Measurements from ENCODE around the gene TTN.

TTN gene

DNA sequence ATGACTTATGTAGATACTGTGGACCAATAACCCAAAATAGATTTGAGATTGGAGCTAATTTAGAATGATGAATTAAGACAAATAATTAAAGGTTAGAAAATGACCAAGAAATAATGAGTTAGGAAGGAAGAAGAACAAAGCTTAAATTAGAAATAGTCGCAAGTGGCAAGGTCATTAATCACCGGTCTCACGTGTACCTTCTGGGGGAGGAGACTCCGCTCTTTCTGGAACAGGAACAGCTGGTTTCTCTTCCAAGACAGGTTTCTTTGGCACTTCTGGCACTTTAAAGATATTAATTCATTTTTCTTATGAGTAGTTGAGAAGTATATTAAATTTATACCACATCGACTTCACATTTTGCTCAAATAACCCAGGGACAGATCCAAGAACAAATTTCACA, 156.7 kb downstream of the TTN start:
- Histone ChIP-seq H3K27me3 (ENCODE audit: control insufficient read depth in 1 of 2, insufficient read depth in 2 of 2, low read length in 2 of 2) (no peaks in the 10 kb centered on the region), H3K9me3 (ENCODE audit: low read length) (no peaks in the 10 kb centered on the region), H3K4me3 (ENCODE audit: low read depth in 1 of 2, low read length in 2 of 2) (no peak overlapping the region), H3K36me3 (ENCODE audit: insufficient read depth, low read length) (no peaks in the 10 kb centered on the region), H3K9ac (ENCODE audit: low read length) (no peak overlapping the region), H3K4me1 (ENCODE audit: insufficient read depth, low read length) (no peaks in the 10 kb centered on the region), H3K27ac (ENCODE audit: low read depth, low read length) (no peak overlapping the region)

DNA sequence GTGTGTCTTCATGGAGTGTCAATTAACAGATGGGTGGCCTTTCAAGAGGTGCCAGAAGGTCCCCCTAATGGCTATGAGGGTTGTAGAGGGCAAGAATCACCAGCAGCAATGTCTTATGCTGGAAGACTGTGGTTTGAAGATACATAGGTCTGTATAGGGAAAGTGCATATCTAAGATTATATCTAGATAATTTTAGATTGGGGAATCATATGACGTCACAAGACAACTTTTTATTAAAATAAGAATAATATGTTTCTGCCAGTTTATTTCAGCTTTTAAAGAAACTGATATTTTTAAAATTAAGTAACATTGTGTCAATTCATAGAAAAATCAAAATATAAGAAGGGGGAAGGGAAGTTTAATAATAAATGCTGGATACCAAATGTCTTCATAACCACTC, 162.3 kb downstream of the TTN start:
- Histone ChIP-seq H3K27me3 (ENCODE audit: control insufficient read depth in 1 of 2, insufficient read depth in 2 of 2, low read length in 2 of 2) (no peaks in the 10 kb centered on the region), H3K9me3 (ENCODE audit: low read length) (no peaks in the 10 kb centered on the region), H3K9ac (ENCODE audit: low read length) (no peak overlapping the region), H3K4me3 (ENCODE audit: low read depth in 1 of 2, low read length in 2 of 2) (no peak overlapping the region), H3K36me3 (ENCODE audit: insufficient read depth, low read length) (no peaks in the 10 kb centered on the region), H3K4me1 (ENCODE audit: insufficient read depth, low read length) (no peaks in the 10 kb centered on the region), H3K27ac (ENCODE audit: low read depth, low read length) (no peak overlapping the region)

DNA sequence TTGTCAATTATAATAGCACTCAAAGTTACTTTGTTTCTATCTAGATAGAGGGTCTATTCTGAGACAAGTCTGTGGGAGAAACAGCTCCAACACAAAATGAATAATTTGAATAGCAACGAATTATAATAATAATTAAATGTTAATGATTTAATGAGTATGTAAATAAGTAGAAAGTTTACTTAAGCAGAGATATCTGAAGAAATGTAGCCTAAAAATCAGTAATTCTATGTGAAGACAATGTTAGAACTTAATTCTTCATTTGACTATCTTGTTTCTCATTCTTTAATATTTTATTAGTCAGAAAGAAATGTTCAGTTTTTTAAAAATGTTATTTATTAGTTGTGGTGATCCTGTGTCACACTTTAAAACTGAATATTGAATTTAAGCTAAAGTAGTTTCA, 165.7 kb downstream of the TTN start:
- H3K4me1 ChIP-seq (ENCODE audit: insufficient read depth, low read length): no peaks in the 10 kb centered on the region
- no peaks in the 10 kb centered on the region for H3K9me3 ChIP-seq (ENCODE audit: low read length)
- no peak overlapping the region for H3K9ac ChIP-seq (ENCODE audit: low read length)
- H3K27ac ChIP-seq (ENCODE audit: low read depth, low read length): no peak overlapping the region
- no peaks in the 10 kb centered on the region for H3K36me3 ChIP-seq (ENCODE audit: insufficient read depth, low read length)
- H3K4me3 ChIP-seq (ENCODE audit: low read depth in 1 of 2, low read length in 2 of 2): no peak overlapping the region
- H3K27me3 ChIP-seq (ENCODE audit: control insufficient read depth in 1 of 2, insufficient read depth in 2 of 2, low read length in 2 of 2): no peaks in the 10 kb centered on the region

DNA sequence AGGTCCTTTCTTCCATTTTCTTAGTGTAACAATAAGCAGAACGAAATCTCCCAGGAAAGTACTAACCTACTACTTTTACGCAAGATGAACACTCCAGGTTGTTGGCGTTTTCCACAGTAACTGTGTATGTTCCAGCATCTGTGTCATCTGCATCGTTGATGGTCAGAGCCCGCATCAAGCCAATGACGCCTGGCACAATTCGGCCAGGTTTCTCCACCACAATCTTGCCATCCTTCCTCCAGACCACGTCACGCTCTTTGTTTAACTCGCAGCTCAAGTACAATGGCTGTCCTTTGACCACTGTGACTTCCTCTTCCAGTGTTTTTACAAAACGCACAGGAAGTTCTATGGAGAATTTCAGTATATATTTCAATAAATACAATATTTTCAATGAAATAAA, 171.3 kb downstream of the TTN start:
- Histone ChIP-seq H3K27ac (ENCODE audit: low read depth, low read length) (no peak overlapping the region), H3K27me3 (ENCODE audit: control insufficient read depth in 1 of 2, insufficient read depth in 2 of 2, low read length in 2 of 2) (no peaks in the 10 kb centered on the region)

DNA sequence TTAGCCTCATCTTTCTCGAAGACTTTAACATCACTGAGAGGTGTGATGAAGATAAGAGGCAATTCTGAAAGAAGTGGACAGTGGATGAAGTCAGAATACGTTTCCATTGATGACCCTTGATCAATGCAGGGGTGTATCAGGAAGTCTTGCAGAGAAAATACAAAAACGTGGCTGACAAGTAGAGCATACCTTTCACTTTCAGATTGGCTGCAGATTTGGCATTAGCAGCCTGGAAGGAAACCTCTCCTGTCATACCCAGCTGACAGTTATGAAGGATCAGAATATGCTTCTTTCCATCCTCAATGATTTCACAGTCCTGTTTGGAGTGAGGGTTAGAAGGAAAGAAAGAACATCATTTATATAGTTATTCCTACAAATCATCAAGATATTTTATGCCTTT, 174.5 kb downstream of the TTN start:
- H3K9me3 ChIP-seq (ENCODE audit: low read length): no peaks in the 10 kb centered on the region
- H3K27me3 ChIP-seq (ENCODE audit: control insufficient read depth in 1 of 2, insufficient read depth in 2 of 2, low read length in 2 of 2): no peaks in the 10 kb centered on the region
- H3K27ac ChIP-seq (ENCODE audit: low read depth, low read length): no peak overlapping the region
- H3K9ac ChIP-seq (ENCODE audit: low read length): no peak overlapping the region
- no peak overlapping the region for H3K4me3 ChIP-seq (ENCODE audit: low read depth in 1 of 2, low read length in 2 of 2)
- H3K4me1 ChIP-seq (ENCODE audit: insufficient read depth, low read length): no peaks in the 10 kb centered on the region
- no peaks in the 10 kb centered on the region for H3K36me3 ChIP-seq (ENCODE audit: insufficient read depth, low read length)

More for the DNA sequence above, 171.3 kb downstream of the TTN start:
- no peaks in the 10 kb centered on the region for H3K9me3 ChIP-seq (ENCODE audit: low read length)
- H3K4me3 ChIP-seq (ENCODE audit: low read depth in 1 of 2, low read length in 2 of 2): no peak overlapping the region
- H3K36me3 ChIP-seq (ENCODE audit: insufficient read depth, low read length): no peaks in the 10 kb centered on the region
- H3K9ac ChIP-seq (ENCODE audit: low read length): no peak overlapping the region
- H3K4me1 ChIP-seq (ENCODE audit: insufficient read depth, low read length): no peaks in the 10 kb centered on the region

DNA sequence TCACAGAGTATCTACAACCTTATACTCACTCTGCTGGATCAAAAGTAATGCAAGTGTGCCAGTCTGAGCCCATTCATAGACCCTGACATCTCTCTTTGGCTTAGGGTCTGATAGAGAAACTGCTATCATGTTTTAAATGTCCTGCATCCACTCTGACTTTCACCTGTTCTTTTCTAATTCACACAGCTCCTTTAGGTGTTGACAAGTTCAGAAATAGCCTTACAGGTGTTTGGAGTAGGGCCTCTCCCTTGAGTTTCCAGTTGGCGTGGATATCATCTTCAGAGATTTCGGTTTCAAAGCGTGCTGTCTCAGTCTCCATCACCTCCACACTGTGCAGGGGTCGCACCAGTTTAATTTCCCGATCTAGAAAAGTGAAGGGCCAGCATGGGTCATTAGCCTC, 176.6 kb downstream of the TTN start:
- no peaks in the 10 kb centered on the region for H3K9me3 ChIP-seq (ENCODE audit: low read length)
- H3K9ac ChIP-seq (ENCODE audit: low read length): no peak overlapping the region
- H3K4me3 ChIP-seq (ENCODE audit: low read depth in 1 of 2, low read length in 2 of 2): no peak overlapping the region
- no peaks in the 10 kb centered on the region for H3K4me1 ChIP-seq (ENCODE audit: insufficient read depth, low read length)
- H3K27me3 ChIP-seq (ENCODE audit: control insufficient read depth in 1 of 2, insufficient read depth in 2 of 2, low read length in 2 of 2): no peaks in the 10 kb centered on the region
- no peaks in the 10 kb centered on the region for H3K36me3 ChIP-seq (ENCODE audit: insufficient read depth, low read length)
- H3K27ac ChIP-seq (ENCODE audit: low read depth, low read length): no peak overlapping the region

DNA sequence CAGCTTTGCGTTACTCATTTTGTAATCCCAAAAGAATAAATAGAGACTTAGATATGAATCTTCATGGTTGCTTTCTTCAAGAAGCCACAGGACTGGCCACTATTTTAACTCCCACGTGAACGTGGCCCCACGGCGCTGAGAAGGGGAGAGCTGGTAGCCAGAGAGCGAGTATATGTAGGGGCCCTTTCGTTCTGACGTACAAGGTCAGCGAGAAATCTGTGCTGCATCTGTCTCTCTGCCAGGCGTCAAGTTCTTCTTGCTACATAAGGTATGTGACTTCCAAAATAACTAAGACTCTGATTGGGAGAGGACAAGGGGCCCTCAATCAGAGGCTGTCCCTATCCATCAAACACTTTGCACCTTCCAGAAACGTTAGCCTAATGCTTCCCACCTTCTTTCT, 177.8 kb downstream of the TTN start:
- no peaks in the 10 kb centered on the region for H3K27me3 ChIP-seq (ENCODE audit: control insufficient read depth in 1 of 2, insufficient read depth in 2 of 2, low read length in 2 of 2)
- H3K9me3 ChIP-seq (ENCODE audit: low read length): no peaks in the 10 kb centered on the region
- no peaks in the 10 kb centered on the region for H3K36me3 ChIP-seq (ENCODE audit: insufficient read depth, low read length)
- H3K27ac ChIP-seq (ENCODE audit: low read depth, low read length): no peak overlapping the region
- H3K9ac ChIP-seq (ENCODE audit: low read length): no peak overlapping the region
- no peaks in the 10 kb centered on the region for H3K4me1 ChIP-seq (ENCODE audit: insufficient read depth, low read length)
- H3K4me3 ChIP-seq (ENCODE audit: low read depth in 1 of 2, low read length in 2 of 2): no peak overlapping the region

DNA sequence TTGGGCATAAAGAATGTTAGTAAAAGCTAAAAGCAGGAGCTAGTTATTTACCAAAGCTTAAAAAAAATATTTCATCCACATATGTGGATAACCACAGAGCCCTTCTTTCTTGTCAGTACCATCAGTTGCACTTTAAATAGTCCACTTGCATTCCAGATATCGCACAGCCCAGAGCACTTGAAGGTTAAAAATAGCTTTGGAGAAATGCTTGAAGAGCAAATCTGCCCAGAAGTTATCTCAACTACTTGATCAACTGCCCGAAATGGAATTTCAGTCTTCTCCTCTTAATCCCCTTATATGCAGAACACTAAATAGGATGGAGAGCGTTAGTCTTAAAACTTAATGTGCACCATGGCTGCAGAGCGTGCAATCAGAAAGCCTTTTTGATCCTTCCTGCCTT, 178.6 kb downstream of the TTN start:
- H3K9me3 ChIP-seq (ENCODE audit: low read length): no peaks in the 10 kb centered on the region
- H3K27me3 ChIP-seq (ENCODE audit: control insufficient read depth in 1 of 2, insufficient read depth in 2 of 2, low read length in 2 of 2): no peaks in the 10 kb centered on the region
- no peaks in the 10 kb centered on the region for H3K36me3 ChIP-seq (ENCODE audit: insufficient read depth, low read length)
- no peak overlapping the region for H3K27ac ChIP-seq (ENCODE audit: low read depth, low read length)
- no peak overlapping the region for H3K4me3 ChIP-seq (ENCODE audit: low read depth in 1 of 2, low read length in 2 of 2)
- no peak overlapping the region for H3K9ac ChIP-seq (ENCODE audit: low read length)
- H3K4me1 ChIP-seq (ENCODE audit: insufficient read depth, low read length): no peaks in the 10 kb centered on the region

DNA sequence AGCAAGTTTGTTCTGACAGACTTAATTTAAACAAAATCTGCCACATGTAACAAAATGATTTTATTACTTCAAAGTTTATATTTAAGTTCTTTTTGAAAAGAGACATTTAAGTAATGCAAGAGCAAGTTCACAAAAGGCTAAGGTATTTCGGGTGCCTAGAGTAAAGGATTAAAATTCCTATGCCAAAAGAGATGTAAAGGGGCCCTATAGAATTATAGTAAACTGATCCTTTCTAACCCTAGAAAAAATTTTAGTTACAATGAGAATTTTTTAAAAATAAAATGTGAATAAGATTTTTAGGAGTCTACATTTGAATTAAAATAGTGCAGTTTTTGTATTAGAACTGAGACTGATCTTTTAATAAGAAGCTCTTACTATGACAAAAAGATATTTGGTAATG, 179.8 kb downstream of the TTN start:
- no peak overlapping the region for H3K27ac ChIP-seq (ENCODE audit: low read depth, low read length)
- no peak overlapping the region for H3K4me3 ChIP-seq (ENCODE audit: low read depth in 1 of 2, low read length in 2 of 2)
- no peaks in the 10 kb centered on the region for H3K4me1 ChIP-seq (ENCODE audit: insufficient read depth, low read length)

DNA sequence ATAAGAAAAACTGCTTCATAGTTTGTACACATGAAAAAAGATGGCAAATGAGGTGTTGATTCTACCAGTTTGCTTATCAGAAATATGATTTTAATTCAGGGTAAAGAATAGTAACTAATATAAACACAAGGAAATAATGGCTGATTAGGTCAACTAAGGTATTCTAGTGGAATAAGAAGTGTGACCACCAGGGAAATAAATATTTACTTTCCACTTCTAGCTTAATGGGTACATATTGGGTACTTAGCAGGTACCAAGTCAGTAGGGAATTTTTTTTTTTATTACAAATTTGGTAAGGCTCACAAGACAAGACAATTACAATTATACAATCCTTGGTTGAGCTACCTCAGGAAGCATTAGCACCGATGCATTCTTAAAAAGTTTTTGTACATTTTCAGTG, 191.3 kb downstream of the TTN start:
- no peaks in the 10 kb centered on the region for H3K4me1 ChIP-seq (ENCODE audit: insufficient read depth, low read length)
- no peak overlapping the region for H3K9ac ChIP-seq (ENCODE audit: low read length)
- no peak overlapping the region for H3K27ac ChIP-seq (ENCODE audit: low read depth, low read length)
- H3K27me3 ChIP-seq (ENCODE audit: control insufficient read depth in 1 of 2, insufficient read depth in 2 of 2, low read length in 2 of 2): no peaks in the 10 kb centered on the region
- H3K9me3 ChIP-seq (ENCODE audit: low read length): no peaks in the 10 kb centered on the region
- peaks cover 6% of the 10 kb centered on the region for H3K36me3 ChIP-seq (ENCODE audit: insufficient read depth, low read length)
- H3K4me3 ChIP-seq (ENCODE audit: low read depth in 1 of 2, low read length in 2 of 2): no peak overlapping the region

More for the DNA sequence above, 179.8 kb downstream of the TTN start:
- Histone ChIP-seq H3K27me3 (ENCODE audit: control insufficient read depth in 1 of 2, insufficient read depth in 2 of 2, low read length in 2 of 2) (no peaks in the 10 kb centered on the region), H3K9ac (ENCODE audit: low read length) (no peak overlapping the region), H3K9me3 (ENCODE audit: low read length) (no peaks in the 10 kb centered on the region), H3K36me3 (ENCODE audit: insufficient read depth, low read length) (no peaks in the 10 kb centered on the region)

DNA sequence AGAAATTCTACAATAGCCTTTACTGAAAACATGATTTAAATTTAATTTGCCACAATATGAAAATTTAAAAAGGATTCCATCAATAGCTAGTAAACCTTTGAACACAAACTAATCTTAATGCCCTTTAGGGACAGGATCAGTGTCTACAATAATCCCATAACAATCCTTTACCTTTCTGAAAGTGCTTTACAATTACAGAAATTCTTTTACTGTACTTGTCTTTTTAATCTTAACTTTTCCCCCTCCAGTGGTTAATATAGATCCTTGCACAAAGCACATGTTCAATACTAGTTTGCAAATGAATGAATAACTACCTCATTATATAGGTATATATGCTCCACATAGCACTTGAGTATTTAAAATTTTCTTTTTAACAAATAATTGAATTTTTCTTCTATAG, 204.3 kb downstream of the TTN start:
- no peak overlapping the region for H3K27ac ChIP-seq (ENCODE audit: low read depth, low read length)
- no peaks in the 10 kb centered on the region for H3K27me3 ChIP-seq (ENCODE audit: control insufficient read depth in 1 of 2, insufficient read depth in 2 of 2, low read length in 2 of 2)
- no peaks in the 10 kb centered on the region for H3K9me3 ChIP-seq (ENCODE audit: low read length)
- H3K9ac ChIP-seq (ENCODE audit: low read length): no peak overlapping the region
- H3K36me3 ChIP-seq (ENCODE audit: insufficient read depth, low read length): peaks cover 9% of the 10 kb centered on the region
- no peaks in the 10 kb centered on the region for H3K4me1 ChIP-seq (ENCODE audit: insufficient read depth, low read length)
- no peak overlapping the region for H3K4me3 ChIP-seq (ENCODE audit: low read depth in 1 of 2, low read length in 2 of 2)

DNA sequence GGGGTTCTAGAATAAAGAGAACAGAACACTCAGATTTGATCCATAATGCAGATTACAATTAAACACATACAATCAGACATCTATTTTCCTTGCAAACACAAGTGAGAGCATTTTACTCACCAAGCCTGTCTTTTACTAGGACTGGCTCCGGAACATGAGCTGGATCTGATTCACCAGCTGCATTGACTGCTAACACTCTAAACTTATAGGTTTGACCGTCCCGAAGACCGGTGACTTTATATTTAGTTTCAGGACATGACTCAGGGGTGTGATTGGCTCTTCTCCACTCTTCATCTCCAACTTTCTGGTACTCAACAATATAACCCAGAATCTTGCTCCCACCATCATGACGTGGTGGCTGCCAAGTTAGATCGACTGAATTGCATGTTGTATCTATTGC, 214.6 kb downstream of the TTN start:
- H3K4me1 ChIP-seq (ENCODE audit: insufficient read depth, low read length): no peaks in the 10 kb centered on the region
- H3K9ac ChIP-seq (ENCODE audit: low read length): no peak overlapping the region
- H3K27ac ChIP-seq (ENCODE audit: low read depth, low read length): no peak overlapping the region
- H3K9me3 ChIP-seq (ENCODE audit: low read length): no peaks in the 10 kb centered on the region
- no peaks in the 10 kb centered on the region for H3K27me3 ChIP-seq (ENCODE audit: control insufficient read depth in 1 of 2, insufficient read depth in 2 of 2, low read length in 2 of 2)
- H3K36me3 ChIP-seq (ENCODE audit: insufficient read depth, low read length): peaks cover 7% of the 10 kb centered on the region
- no peak overlapping the region for H3K4me3 ChIP-seq (ENCODE audit: low read depth in 1 of 2, low read length in 2 of 2)
